Lower lobe of right lung (tissue), 2 donors: ENCODE data around the gene MAPKAP1. TPM values are rescaled to one million over a fixed set of nuclear protein-coding genes. Genes with fewer than 3 reads are reported as not detected.
"Not testable (repeated sequence)": the region's sequence is repeated elsewhere in the genome, so short reads cannot be mapped to it uniquely, and the experiment has no call there.

ENCODE experiments used
- ATAC-seq, 2 donors: fragments of 200-7000 bp; cut with Tn5 transposase; one replicate each; pipeline ENCODE4 v1.9.1; 2020 to 2022; ENCODE audit warnings: mild to moderate bottlenecking in 2 of 2, moderate library complexity in 2 of 2
- DNase-seq: peaks from one replicate; pipeline ENCODE4 v3.0.0-alpha.2; 2020
- H3K27ac ChIP-seq: fragments of 200-600 bp; one replicate; pipeline ENCODE4 v1.8.0; 2022
- H3K27me3 ChIP-seq: fragments of 200-600 bp; one replicate; pipeline ENCODE4 v1.8.0; 2022; ENCODE audit warnings: low read depth
- H3K36me3 ChIP-seq: fragments of 200-600 bp; one replicate; pipeline ENCODE4 v1.8.0; 2022; ENCODE audit warnings: mild to moderate bottlenecking
- H3K4me1 ChIP-seq: fragments of 200-600 bp; one replicate; pipeline ENCODE4 v1.8.0; 2022
- H3K4me3 ChIP-seq: fragments of 200-600 bp; one replicate; pipeline ENCODE4 v1.8.0; 2022; ENCODE audit warnings: mild to moderate bottlenecking
- H3K9me3 ChIP-seq: fragments of 200-600 bp; one replicate; pipeline ENCODE4 v1.8.0; 2022
- intact Hi-C: fragments of 100-400 bp; cut with DNase I; formaldehyde crosslinking; loops from one replicate; pipeline ENCODE4 v1.11.0; 2022
- total RNA-seq: library from RNA; stranded (reverse); fragmentation: NEBNext Ultra II Directional; extraction: Animal tissue kit (Norgen Biotek cat#: 25700); gene quantifications from one replicate; pipeline ENCODE4 v1.2.1, GENCODE V29; 2021
- TF ChIP-seq, protein P1 (sequence below): fragments of 200-600 bp; IDR thresholded peaks from one replicate; pipeline ENCODE4 v1.8.0; 2022; ENCODE audit warnings: antibody characterized with exemption, mild to moderate bottlenecking
- donor health status: DM: no; HTN: yes; CAD: no; lungs with severe emphysema.

MAPKAP1 gene
- total RNA-seq, 1 donor from 2014 or later: 71.5 TPM

DNA sequence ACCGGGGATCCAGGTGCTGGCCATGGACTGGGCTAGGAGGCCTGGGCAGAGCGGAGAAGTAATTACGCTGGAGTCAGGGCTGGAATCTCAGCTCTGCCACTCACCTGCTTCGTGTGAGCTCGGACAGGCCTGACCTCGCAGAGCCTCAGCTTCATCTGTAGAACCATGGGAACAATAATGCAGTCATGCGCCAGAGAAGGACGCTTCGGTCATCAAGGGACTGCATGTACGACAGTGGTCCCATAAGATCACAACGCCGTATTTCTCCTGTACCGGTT lies 300.3 kb downstream of the MAPKAP1 start:
- peaks cover 11% of the 10 kb centered on the region for H3K4me1 ChIP-seq
- DNase-seq: no peak
- no peak overlapping the region for H3K27ac ChIP-seq
- intact Hi-C loops: no loop called here
- TF ChIP-seq, protein P1, sequence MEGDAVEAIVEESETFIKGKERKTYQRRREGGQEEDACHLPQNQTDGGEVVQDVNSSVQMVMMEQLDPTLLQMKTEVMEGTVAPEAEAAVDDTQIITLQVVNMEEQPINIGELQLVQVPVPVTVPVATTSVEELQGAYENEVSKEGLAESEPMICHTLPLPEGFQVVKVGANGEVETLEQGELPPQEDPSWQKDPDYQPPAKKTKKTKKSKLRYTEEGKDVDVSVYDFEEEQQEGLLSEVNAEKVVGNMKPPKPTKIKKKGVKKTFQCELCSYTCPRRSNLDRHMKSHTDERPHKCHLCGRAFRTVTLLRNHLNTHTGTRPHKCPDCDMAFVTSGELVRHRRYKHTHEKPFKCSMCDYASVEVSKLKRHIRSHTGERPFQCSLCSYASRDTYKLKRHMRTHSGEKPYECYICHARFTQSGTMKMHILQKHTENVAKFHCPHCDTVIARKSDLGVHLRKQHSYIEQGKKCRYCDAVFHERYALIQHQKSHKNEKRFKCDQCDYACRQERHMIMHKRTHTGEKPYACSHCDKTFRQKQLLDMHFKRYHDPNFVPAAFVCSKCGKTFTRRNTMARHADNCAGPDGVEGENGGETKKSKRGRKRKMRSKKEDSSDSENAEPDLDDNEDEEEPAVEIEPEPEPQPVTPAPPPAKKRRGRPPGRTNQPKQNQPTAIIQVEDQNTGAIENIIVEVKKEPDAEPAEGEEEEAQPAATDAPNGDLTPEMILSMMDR: no peak
- H3K4me3 ChIP-seq: no peak overlapping the region
- H3K27me3 ChIP-seq: peaks cover 8% of the 10 kb centered on the region
- no peaks in the 10 kb centered on the region for H3K9me3 ChIP-seq
- H3K36me3 ChIP-seq: no peaks in the 10 kb centered on the region
- no peak for ATAC-seq

DNA sequence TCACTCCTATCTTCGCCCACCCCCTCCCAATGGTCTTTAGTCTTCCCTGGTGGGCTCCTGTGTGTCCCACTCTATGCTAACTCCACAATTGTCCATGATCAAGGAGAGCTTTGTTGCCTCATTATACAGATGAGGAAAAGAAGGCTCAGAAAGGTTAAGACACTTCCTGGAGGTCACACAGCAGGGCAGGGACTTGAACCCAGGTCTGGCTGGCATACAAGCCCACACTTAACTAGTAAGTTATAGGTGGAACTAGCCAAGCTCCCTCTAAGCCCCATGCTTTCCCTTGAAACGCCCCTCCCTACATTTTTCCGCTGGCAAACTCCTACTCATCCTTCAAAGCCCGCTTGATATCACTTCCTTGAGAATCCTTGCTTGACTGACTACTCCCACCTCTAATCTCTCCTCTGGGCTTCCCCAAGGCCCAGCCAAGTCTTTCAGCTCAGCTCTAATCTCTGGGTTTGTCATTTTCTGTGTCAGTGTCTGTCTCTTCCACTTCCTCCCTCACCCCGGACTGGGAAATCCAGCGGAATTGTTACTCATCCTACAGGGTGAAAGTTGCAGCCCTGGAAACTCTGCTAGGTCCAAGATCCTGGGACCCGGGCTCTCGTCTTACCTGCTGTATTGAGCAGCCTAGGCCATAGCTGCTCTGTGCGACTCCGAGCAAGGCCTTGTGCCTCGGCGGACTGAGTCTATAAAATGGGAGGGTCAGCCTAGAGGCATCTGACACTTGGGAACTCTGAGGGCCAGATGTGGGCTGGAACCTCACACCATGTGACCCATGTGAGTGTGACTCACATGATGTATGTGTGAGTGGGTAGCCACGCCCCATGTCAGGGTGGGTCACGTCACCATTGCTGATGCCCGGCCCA lies 300.8 kb downstream of the MAPKAP1 start:
- Histone ChIP-seq H3K4me1 (peaks cover 11% of the 10 kb centered on the region), H3K4me3 (no peak overlapping the region), H3K27ac (no peak overlapping the region), H3K27me3 (peaks cover 8% of the 10 kb centered on the region), H3K9me3 (no peaks in the 10 kb centered on the region), H3K36me3 (no peaks in the 10 kb centered on the region)
- ATAC-seq: no peak
- no peak for DNase-seq
- intact Hi-C loops: no loop called here
- TF ChIP-seq, protein P1: no peak

DNA sequence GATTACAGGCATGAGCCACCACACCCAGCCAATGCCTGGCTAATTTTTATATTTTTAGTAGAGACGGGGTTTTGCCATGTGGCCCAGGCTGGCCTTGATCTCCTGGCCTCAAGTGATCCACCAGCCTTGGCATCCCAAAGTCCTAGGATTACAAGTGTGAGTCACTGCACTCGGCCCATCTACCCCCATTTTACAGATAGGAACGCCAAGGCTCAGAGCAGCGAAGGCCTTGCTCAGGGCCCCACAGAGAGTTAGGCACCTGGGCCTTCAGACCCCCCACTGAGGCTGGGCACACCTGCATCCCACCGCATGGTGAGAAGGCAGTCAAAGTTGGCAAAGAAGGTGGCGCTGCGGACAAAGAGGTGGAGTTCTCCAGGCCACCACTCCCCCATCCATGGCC lies 302.3 kb downstream of the MAPKAP1 start:
- no peak overlapping the region for H3K4me3 ChIP-seq
- peaks cover 11% of the 10 kb centered on the region for H3K4me1 ChIP-seq
- intact Hi-C loops: no loop called here
- H3K36me3 ChIP-seq: no peaks in the 10 kb centered on the region
- no peaks in the 10 kb centered on the region for H3K9me3 ChIP-seq
- H3K27me3 ChIP-seq: peaks cover 8% of the 10 kb centered on the region
- no peak overlapping the region for H3K27ac ChIP-seq
- ATAC-seq (no peak), DNase-seq (no peak)
- TF ChIP-seq, protein P1: no peak

DNA sequence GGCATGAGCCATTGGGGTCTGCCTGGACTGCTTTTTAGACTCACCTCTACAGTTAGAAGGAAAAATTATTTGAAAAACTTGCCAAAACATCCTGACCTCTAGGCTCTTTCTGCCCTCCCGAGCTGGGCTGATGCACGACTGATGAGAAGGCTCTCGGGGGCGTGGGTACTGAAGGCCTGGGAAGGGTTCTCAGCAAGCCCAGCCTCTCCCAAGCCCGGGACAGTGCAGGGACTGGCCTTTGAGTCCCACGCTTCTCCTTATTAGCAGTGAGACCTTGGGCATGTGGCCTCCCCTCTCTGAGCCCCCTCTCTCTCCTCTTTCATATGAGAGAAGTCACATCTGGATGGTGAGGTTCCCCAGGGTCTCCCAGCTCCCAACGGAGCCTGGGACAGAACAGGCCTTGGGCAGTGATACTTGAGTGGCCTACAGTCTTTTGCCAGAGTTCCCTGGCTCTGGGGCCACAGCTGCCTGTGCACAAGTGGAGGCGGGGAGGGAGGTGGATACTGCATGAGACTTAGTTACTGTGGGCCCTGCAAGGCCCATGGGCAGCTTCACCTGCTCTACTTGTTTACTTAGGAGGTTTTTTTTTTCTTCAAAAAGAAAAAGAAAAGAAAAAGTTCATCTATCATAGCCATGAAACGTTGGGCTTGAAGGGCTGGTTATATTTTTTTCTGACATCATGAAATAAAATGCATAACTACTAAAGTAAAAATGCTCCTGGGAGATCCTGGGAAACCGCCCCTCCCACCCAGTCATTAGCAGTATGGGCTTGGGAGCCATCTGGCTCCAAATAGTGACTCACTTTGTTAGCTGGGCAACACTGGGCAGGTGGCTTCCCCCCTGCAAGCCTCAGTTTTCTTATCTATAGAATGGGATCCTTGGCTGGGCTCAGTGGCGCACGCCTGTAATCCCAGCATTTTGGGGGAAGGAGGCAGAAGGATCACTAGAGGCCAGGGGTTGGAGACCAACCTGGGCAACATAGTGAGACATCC lies 306.0 kb downstream of the MAPKAP1 start:
- TF ChIP-seq, protein P1: no peak
- H3K9me3 ChIP-seq: no peaks in the 10 kb centered on the region
- H3K27ac ChIP-seq: no peak overlapping the region
- ATAC-seq (no peak), DNase-seq (no peak)
- no peaks in the 10 kb centered on the region for H3K36me3 ChIP-seq
- no peaks in the 10 kb centered on the region for H3K27me3 ChIP-seq
- no peak overlapping the region for H3K4me3 ChIP-seq
- intact Hi-C loops: no loop called here
- H3K4me1 ChIP-seq: no peaks in the 10 kb centered on the region

GRCh38 chr9:125400232-125400631 lies 306.8 kb downstream of the MAPKAP1 start:
- ATAC-seq, H3K4me1 ChIP-seq, H3K27ac ChIP-seq, H3K4me3 ChIP-seq, H3K9me3 ChIP-seq, intact Hi-C loops, DNase-seq, H3K36me3 ChIP-seq, H3K27me3 ChIP-seq: not testable (repeated sequence)
